ENCODE measurements around the gene TUBB4B. TPM values are rescaled to one million over a fixed set of nuclear protein-coding genes. Genes with fewer than 3 reads are reported as not detected.

Gene TUBB4B
- total RNA-seq: 100 to 1,000 TPM in 1 of 3 donors, 10 to 100 TPM in 2; 84.4 to 121 (median 93.9) TPM
- total RNA-seq (2013): 47.5 TPM

DNA sequence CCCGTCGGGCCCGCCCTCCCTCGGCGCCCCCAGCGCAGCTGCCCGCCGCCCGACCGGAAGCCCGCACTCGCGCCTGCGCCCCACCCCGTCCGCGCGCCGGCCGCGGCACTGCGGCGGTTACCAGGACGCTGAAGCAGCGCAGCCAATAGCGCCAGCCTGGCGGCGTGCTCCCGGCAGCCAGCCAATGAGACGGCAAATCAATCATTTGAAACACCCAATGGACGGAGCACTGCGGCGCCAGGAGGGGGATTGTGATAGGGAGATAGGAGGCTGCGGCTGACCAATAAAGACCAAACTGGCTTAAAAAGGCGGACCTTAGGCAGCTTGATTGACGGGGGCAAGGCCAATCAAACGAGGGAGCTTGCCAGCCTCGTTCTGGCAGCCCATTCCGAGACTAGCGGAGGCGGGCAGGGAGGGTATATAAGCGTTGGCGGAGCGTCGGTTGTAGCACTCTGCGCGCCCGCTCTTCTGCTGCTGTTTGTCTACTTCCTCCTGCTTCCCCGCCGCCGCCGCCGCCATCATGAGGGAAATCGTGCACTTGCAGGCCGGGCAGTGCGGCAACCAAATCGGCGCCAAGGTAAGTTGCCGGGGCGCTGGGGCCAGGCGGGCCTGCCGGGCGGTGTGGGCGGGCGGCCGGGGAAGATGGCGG is at the start of gene TUBB4B:
TSS of gene TUBB4B (plus strand) at position 447 of the 649 bp plus-strand sequence. CDS start at position 521, 74 bp downstream.
- peak within 1 kb of the TSS; percentile 88 for H3K4me3 Mint-ChIP-seq
- no peaks in the 10 kb centered on the region for H3K9me3 Mint-ChIP-seq
- H3K4me1 Mint-ChIP-seq: peaks cover 19 to 33% of the 10 kb centered on the region in 2 donors
- Histone ChIP-seq H3K27me3 (ENCODE audit: control insufficient read depth, insufficient read depth, low read length) (no peaks in the 10 kb centered on the region), H3K9me3 (ENCODE audit: control insufficient read depth, insufficient read depth, low read length) (no peaks in the 10 kb centered on the region), H3K4me1 (ENCODE audit: control insufficient read depth, insufficient read depth, low read length) (peaks cover 53% of the 10 kb centered on the region), H3K27ac (ENCODE audit: low read length) (peak within 1 kb of the TSS; percentile 81), H3K36me3 (ENCODE audit: control insufficient read depth, insufficient read depth, low read length) (peaks cover 17% of the 10 kb centered on the region), H3K4me3 (ENCODE audit: low read length) (peak within 1 kb of the TSS; percentile 46)
- peak within 1 kb of the TSS; percentile 86 to 94 for H3K27ac Mint-ChIP-seq
- ATAC-seq (peak; percentile 73 to 90 (median 76)), DNase-seq (peak; percentile 96 to 100)
- under 1% methylated on average over 67 of the region's 67 CpGs for WGBS (ENCODE audit: insufficient coverage)
- TF ChIP-seq, protein P1, sequence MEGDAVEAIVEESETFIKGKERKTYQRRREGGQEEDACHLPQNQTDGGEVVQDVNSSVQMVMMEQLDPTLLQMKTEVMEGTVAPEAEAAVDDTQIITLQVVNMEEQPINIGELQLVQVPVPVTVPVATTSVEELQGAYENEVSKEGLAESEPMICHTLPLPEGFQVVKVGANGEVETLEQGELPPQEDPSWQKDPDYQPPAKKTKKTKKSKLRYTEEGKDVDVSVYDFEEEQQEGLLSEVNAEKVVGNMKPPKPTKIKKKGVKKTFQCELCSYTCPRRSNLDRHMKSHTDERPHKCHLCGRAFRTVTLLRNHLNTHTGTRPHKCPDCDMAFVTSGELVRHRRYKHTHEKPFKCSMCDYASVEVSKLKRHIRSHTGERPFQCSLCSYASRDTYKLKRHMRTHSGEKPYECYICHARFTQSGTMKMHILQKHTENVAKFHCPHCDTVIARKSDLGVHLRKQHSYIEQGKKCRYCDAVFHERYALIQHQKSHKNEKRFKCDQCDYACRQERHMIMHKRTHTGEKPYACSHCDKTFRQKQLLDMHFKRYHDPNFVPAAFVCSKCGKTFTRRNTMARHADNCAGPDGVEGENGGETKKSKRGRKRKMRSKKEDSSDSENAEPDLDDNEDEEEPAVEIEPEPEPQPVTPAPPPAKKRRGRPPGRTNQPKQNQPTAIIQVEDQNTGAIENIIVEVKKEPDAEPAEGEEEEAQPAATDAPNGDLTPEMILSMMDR (IDR thresholded peaks at IDR 0.05): no peak
- peaks cover 0 to 4% of the 10 kb centered on the region in 2 donors for H3K27me3 Mint-ChIP-seq (ENCODE audit: low read depth in 2 of 2)
- intact Hi-C loops (cut with micrococcal nuclease): loop anchor here (1.0 to 5.0 kb wide), 4 partner anchors 14 to 449 kb away; partner anchors contain the start of genes NELFB, TMEM141 and TPRN
- no peaks in the 10 kb centered on the region for H3K36me3 Mint-ChIP-seq

DNA sequence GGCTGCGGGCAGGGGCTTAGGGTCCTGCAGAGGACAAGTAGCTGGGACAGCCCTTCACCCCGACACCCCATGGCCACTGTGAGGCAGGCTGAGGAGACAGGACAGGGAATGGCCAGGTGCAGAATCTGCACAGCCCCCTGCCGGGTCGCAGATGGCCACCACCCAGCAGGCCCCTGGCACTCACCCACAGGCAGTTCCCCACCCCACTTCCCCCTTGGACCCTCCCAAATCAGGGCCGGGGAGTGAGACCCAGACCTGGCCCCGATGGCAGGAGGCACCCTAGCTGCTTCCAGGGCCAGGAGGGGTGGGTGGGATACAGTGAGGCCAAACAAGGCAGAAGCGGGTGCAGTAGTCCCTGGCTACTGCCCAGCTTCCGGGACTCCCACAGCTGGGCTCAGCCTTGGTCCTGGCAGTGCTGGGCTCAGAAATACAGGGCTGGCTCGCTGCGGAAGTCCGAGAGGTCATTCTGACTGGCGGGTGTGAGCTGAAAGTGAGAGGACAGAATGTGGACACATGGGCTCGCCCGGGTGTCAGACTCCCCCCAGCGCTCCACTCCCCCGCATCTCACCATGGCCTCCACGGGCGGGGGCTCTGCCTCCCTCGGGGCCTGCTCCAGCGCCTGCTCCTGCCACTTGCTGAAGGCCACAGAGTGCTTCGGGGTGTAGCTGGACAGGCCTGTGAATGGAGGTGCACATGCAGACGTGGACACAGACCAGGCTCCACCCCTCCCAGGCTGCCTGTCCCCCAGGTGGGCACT is 49.2 kb upstream of the TUBB4B start:
- TF ChIP-seq, protein P1 (IDR thresholded peaks at IDR 0.05): no peak
- no peak for ATAC-seq
- no peak for DNase-seq
- Histone ChIP-seq H3K4me3 (ENCODE audit: low read length) (no peak overlapping the region), H3K9me3 (ENCODE audit: control insufficient read depth, insufficient read depth, low read length) (no peaks in the 10 kb centered on the region), H3K36me3 (ENCODE audit: control insufficient read depth, insufficient read depth, low read length) (peaks cover 16% of the 10 kb centered on the region), H3K27me3 (ENCODE audit: control insufficient read depth, insufficient read depth, low read length) (no peaks in the 10 kb centered on the region), H3K4me1 (ENCODE audit: control insufficient read depth, insufficient read depth, low read length) (peaks cover 27% of the 10 kb centered on the region), H3K27ac (ENCODE audit: low read length) (no peak overlapping the region)
- WGBS (ENCODE audit: insufficient coverage): 95% methylated on average over 22 of the region's 22 CpGs
- Mint-ChIP-seq H3K9me3 (no peaks in the 10 kb centered on the region), H3K4me1 (peaks cover 16 to 41% of the 10 kb centered on the region in 2 donors), H3K36me3 (no peaks in the 10 kb centered on the region), H3K27ac (peak overlapping the region in 1 of 2 donors; percentile 83), H3K27me3 (ENCODE audit: low read depth in 2 of 2) (no peaks in the 10 kb centered on the region), H3K4me3 (no peak overlapping the region)
- intact Hi-C loops (cut with micrococcal nuclease): no loop called here

DNA sequence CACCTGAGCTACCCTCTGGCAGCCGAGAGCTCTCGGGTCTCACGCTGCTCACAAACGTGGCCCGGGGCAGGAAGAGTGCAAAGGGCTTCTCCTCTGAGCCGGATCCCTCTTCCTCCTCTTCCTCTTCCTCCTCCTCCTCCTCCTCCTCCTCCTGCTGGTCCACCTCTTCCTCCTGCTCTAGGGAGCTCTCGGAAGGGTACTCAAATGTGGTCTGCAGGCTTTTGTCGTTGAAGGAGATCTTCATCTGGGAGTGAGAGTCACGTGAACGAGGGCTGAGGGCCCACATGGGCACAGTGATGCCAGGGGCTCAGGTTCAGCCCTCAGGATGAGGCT is 48.7 kb upstream of the TUBB4B start:
- no peak overlapping the region for H3K27ac ChIP-seq (ENCODE audit: low read length)
- Mint-ChIP-seq H3K4me3 (no peak overlapping the region), H3K36me3 (no peaks in the 10 kb centered on the region), H3K9me3 (no peaks in the 10 kb centered on the region), H3K27ac (no peak overlapping the region), H3K27me3 (ENCODE audit: low read depth in 2 of 2) (no peaks in the 10 kb centered on the region), H3K4me1 (peaks cover 10 to 38% of the 10 kb centered on the region in 2 donors)
- no peaks in the 10 kb centered on the region for H3K27me3 ChIP-seq (ENCODE audit: control insufficient read depth, insufficient read depth, low read length)
- peaks cover 21% of the 10 kb centered on the region for H3K4me1 ChIP-seq (ENCODE audit: control insufficient read depth, insufficient read depth, low read length)
- peaks cover 16% of the 10 kb centered on the region for H3K36me3 ChIP-seq (ENCODE audit: control insufficient read depth, insufficient read depth, low read length)
- no peaks in the 10 kb centered on the region for H3K9me3 ChIP-seq (ENCODE audit: control insufficient read depth, insufficient read depth, low read length)
- no peak for DNase-seq
- 93% methylated on average over 10 of the region's 10 CpGs for WGBS (ENCODE audit: insufficient coverage)
- no peak for ATAC-seq
- TF ChIP-seq, protein P1 (IDR thresholded peaks at IDR 0.05): no peak
- H3K4me3 ChIP-seq (ENCODE audit: low read length): no peak overlapping the region
- intact Hi-C loops (cut with micrococcal nuclease): no loop called here

Data from natural killer cell (primary cell).